Glomerular visceral epithelial cell (primary cell): ENCODE measurements around the gene SALL2.

Experiments
- DNase-seq: peaks from one replicate; pipeline ENCODE4 v3.0.0-alpha.2; 2016; ENCODE audit errors: extremely low spot score

Gene SALL2

GRCh38 chr14:21527318-21527679 lies 1.2 kb upstream of the SALL2 start:
- no peak for DNase-seq

- no peak for DNase-seq
Observed at GRCh38 chr14:21526672-21527317, 649 bp upstream of the SALL2 start.

GRCh38 chr14:21525571-21525961 lies 580 bp downstream of the SALL2 start:
- peak; percentile 12 for DNase-seq

- DNase-seq = no peak
Observed at GRCh38 chr14:21524575-21525490, 1.3 kb downstream of the SALL2 start.

- DNase-seq = no peak
Observed at GRCh38 chr14:21523203-21523602, 2.9 kb downstream of the SALL2 start.

- DNase-seq = peak; percentile 68
Observed at GRCh38 chr14:21521501-21521900, 4.6 kb downstream of the SALL2 start.

- DNase-seq = no peak
Observed at GRCh38 chr14:21520767-21521166, 5.4 kb downstream of the SALL2 start.

- DNase-seq = no peak
Observed at GRCh38 chr14:21518725-21519124, 7.4 kb downstream of the SALL2 start.

GRCh38 chr14:21514341-21514740 lies 11.8 kb downstream of the SALL2 start:
- no peak for DNase-seq

- peak; percentile 99 for DNase-seq
Observed at GRCh38 chr14:21510735-21511657, 15.2 kb downstream of the SALL2 start, which contains the start of gene METTL3. METTL3 (minus strand) TSS chr14:21511340; CDS start chr14:21511223, 117 bp downstream.

GRCh38 chr14:21509432-21510143 lies 16.6 kb downstream of the SALL2 start:
- no peak for DNase-seq

- no peak for DNase-seq
Observed at GRCh38 chr14:21506557-21506956, 19.6 kb downstream of the SALL2 start.

GRCh38 chr14:21505012-21505553 lies 21.1 kb downstream of the SALL2 start:
- DNase-seq = no peak

GRCh38 chr14:21503376-21503775 lies 22.8 kb downstream of the SALL2 start:
- DNase-seq = no peak

GRCh38 chr14:21501568-21501967 lies 24.6 kb downstream of the SALL2 start:
- DNase-seq = no peak

GRCh38 chr14:21498540-21499526 lies 27.3 kb downstream of the SALL2 start:
- peak; percentile 54 for DNase-seq

- DNase-seq = no peak
Observed at GRCh38 chr14:21496453-21496852, 29.7 kb downstream of the SALL2 start.

GRCh38 chr14:21494902-21495762 lies 31.0 kb downstream of the SALL2 start:
- DNase-seq = peak; percentile 21

GRCh38 chr14:21486640-21487087 lies 39.5 kb downstream of the SALL2 start:
- DNase-seq = no peak
